Nephron progenitor cell (in vitro differentiated cells): ENCODE results near the gene SLC25A39.

Source experiments
- DNase-seq: peaks from one replicate; pipeline ENCODE4 v3.0.0; 2021
- H3K27ac Mint-ChIP-seq: 2 replicates; pipeline ENCODE4 v1.8.0; 2021; ENCODE audit warnings: mild to moderate bottlenecking, moderate library complexity, mixed read lengths
- H3K27me3 Mint-ChIP-seq: 2 replicates; pipeline ENCODE4 v1.8.0; 2021; ENCODE audit warnings: mild to moderate bottlenecking, low read depth, mixed read lengths; ENCODE audit not compliant: poor library complexity
- H3K36me3 Mint-ChIP-seq: 2 replicates; pipeline ENCODE4 v1.8.0; 2021; ENCODE audit warnings: low read depth, mixed read lengths
- H3K4me1 Mint-ChIP-seq: 2 replicates; pipeline ENCODE4 v1.8.0; 2021; ENCODE audit warnings: mixed read lengths
- H3K4me3 Mint-ChIP-seq: 2 replicates; pipeline ENCODE4 v1.8.0; 2021; ENCODE audit warnings: mild to moderate bottlenecking, moderate library complexity, mixed read lengths
- H3K9me3 Mint-ChIP-seq: 2 replicates; pipeline ENCODE4 v1.8.0; 2021; ENCODE audit warnings: mild to moderate bottlenecking, moderate library complexity, mixed read lengths
- TF ChIP-seq, protein P1 (sequence below): fragments of 200-600 bp; sonication (generic); IDR thresholded peaks from 2 replicates; pipeline ENCODE4 v1.5.0; 2021; ENCODE audit warnings: antibody characterized with exemption

Gene SLC25A39

DNA sequence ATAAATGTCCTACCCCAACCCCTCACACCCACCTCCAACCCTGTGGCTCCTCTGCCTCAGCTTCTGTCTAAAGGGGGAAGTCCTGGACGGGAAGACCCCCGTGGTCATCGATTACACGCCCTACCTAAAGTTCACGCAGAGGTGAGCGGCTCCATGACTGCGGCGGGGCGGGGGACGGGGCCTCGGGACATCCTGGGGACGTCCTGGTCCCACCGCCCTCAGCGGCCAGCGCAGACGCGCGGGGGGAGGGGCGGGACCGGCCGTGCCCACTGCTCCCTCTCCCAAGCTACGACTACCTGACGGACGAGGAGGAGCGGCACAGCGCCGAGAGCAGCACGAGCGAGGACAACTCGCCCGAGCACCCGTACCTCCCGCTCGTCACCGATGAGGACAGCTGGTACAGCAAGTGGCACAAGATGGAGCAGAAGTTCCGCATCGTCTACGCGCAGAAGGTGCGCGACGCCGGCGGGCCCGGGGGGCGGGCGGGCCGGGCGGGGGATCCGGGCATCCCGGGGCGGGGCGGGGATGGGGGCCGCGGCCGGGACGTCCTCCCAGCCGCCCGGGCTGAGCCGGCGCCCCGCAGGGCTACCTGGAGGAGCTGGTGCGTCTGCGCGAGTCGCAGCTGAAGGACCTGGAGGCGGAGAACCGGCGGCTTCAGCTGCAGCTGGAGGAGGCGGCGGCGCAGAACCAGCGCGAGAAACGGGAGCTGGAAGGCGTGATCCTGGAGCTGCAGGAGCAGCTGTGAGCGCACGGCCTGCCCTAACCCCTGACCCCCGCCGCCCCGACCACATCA, 9.6 kb downstream of the SLC25A39 start:
- H3K36me3 Mint-ChIP-seq, result peaks cover 6% of the 10 kb centered on the region
- no peak overlapping the region for H3K27ac Mint-ChIP-seq
- peaks cover 88% of the 10 kb centered on the region for H3K27me3 Mint-ChIP-seq
- DNase-seq, result peak; percentile 70
- peak overlapping the region; percentile 79 for H3K4me3 Mint-ChIP-seq
- peaks cover 4% of the 10 kb centered on the region for H3K9me3 Mint-ChIP-seq
- TF ChIP-seq, protein P1, sequence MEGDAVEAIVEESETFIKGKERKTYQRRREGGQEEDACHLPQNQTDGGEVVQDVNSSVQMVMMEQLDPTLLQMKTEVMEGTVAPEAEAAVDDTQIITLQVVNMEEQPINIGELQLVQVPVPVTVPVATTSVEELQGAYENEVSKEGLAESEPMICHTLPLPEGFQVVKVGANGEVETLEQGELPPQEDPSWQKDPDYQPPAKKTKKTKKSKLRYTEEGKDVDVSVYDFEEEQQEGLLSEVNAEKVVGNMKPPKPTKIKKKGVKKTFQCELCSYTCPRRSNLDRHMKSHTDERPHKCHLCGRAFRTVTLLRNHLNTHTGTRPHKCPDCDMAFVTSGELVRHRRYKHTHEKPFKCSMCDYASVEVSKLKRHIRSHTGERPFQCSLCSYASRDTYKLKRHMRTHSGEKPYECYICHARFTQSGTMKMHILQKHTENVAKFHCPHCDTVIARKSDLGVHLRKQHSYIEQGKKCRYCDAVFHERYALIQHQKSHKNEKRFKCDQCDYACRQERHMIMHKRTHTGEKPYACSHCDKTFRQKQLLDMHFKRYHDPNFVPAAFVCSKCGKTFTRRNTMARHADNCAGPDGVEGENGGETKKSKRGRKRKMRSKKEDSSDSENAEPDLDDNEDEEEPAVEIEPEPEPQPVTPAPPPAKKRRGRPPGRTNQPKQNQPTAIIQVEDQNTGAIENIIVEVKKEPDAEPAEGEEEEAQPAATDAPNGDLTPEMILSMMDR, result no peak
- peaks cover 18% of the 10 kb centered on the region for H3K4me1 Mint-ChIP-seq

DNA sequence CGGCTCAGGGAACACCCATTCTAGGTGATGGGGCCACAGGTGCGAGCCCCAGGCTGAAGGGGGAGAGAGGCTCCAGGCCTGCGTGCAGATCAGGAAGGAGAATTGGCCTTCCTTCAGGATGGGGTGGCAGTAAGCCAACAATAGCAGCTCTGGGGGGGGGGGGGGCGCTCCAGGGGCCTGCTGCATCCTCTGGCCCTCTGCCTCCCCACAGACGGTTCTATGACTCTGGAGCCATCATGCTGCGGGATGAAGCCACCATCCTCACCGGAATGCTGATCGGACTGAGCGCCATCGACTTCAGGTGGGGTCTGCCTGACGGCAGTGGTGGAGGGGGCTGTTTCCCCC, 10.1 kb downstream of the SLC25A39 start:
- no peak overlapping the region for H3K27ac Mint-ChIP-seq
- peaks cover 4% of the 10 kb centered on the region for H3K9me3 Mint-ChIP-seq
- H3K36me3 Mint-ChIP-seq, result peaks cover 3% of the 10 kb centered on the region
- no peak for DNase-seq
- peaks cover 94% of the 10 kb centered on the region for H3K27me3 Mint-ChIP-seq
- TF ChIP-seq, protein P1, result no peak
- peak overlapping the region; percentile 65 for H3K4me3 Mint-ChIP-seq
- peaks cover 18% of the 10 kb centered on the region for H3K4me1 Mint-ChIP-seq

DNA sequence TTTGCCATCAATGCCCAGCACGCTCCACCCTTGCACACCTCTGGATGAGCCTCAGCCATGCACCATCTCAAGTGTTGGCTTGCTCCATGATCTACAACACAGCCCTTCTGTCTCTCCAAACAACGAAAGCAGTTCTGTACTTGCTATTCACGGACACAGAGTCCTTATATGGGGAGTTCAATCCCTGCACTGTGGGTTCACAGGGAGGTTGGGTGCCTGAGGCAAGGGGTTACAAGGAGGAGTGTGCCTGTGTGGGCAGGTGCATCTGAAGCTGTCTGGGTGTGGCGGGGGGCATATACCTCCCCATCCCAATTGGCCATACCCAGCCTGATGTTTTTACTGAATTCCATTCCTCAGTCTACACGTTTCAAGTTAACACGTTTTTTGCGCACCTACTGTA, 10.6 kb downstream of the SLC25A39 start:
- peaks cover 4% of the 10 kb centered on the region for H3K9me3 Mint-ChIP-seq
- H3K36me3 Mint-ChIP-seq, result no peaks in the 10 kb centered on the region
- no peak for DNase-seq
- peaks cover 18% of the 10 kb centered on the region for H3K4me1 Mint-ChIP-seq
- peaks cover 93% of the 10 kb centered on the region for H3K27me3 Mint-ChIP-seq
- no peak overlapping the region for H3K27ac Mint-ChIP-seq
- TF ChIP-seq, protein P1, result no peak
- H3K4me3 Mint-ChIP-seq, result peak overlapping the region; percentile 65

DNA sequence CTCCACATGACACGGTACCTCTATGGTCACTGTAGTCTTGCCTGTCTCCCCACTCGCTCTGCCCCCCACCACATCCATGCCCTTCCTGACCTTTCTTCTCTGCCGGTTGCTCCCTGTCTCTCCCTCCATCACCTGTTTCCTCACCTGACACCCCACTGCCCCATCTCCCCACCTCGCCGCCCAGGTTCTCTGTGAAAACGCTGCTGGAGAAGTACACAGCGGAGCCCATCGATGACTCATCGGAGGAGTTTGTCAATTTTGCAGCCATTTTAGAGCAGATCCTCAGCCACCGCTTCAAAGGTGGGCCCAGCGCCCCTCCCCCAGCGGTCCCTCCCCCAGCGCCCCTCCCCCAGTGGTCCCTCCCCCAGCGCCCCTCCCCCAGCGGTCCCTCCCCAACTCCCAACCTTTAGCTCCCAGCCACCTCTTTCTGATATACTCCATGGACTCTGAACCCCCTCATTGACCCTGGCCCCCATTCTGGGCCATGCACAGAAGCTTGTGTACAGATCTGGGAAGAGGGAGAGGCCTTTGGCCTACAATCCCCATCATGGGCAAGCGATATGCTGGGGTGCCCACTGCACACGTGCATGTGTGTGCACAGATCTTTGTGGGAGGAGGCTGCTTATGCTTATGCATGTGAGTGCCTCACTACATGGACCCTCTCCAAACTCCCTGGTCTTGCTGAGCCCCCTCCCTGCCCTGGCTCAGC, 12.1 kb downstream of the SLC25A39 start:
- Mint-ChIP-seq H3K27ac (peak overlapping the region; percentile 2), H3K4me1 (peaks cover 21% of the 10 kb centered on the region), H3K9me3 (peaks cover 3% of the 10 kb centered on the region), H3K36me3 (no peaks in the 10 kb centered on the region), H3K4me3 (no peak overlapping the region), H3K27me3 (peaks cover 81% of the 10 kb centered on the region)
- TF ChIP-seq, protein P1, result no peak
- no peak for DNase-seq

DNA sequence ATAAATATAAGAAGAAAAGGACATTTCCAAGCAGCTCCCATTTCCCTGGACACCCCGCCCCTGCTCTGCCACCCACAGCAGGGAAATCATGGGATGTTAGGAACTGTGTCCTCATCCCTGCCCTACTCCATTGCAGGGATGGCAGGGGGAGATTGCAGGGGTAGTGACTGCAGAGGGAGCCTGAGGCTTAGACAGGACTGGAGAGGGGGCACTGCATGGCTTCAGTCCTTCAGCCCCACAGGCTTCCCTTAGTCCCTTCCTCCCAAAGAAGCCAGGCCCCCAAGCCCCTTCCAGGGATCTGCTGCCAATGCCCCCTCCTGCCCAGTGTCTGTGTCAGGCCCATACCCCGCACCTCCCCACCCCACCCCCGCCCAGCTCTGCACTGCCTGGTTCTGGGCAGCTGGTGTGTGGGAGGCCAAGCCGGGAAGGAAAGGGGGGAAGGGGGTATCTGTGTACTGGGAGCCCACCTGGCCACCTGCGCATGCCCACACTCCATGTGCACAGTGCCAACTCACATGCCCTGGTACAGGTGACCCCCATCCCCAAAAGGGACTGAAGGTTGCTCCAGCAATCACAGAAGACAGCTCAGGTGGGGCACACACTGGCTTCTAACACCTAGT, 13.0 kb downstream of the SLC25A39 start:
- H3K36me3 Mint-ChIP-seq, result no peaks in the 10 kb centered on the region
- peaks cover 74% of the 10 kb centered on the region for H3K27me3 Mint-ChIP-seq
- no peaks in the 10 kb centered on the region for H3K9me3 Mint-ChIP-seq
- TF ChIP-seq, protein P1, result no peak
- H3K4me1 Mint-ChIP-seq, result peaks cover 25% of the 10 kb centered on the region
- no peak overlapping the region for H3K27ac Mint-ChIP-seq
- no peak for DNase-seq
- no peak overlapping the region for H3K4me3 Mint-ChIP-seq
